GM20431 (cell line): ENCODE measurements around the gene C8A.

ENCODE experiments used
- in situ Hi-C: fragments of 300-500 bp; cut with MseI, MboI; formaldehyde crosslinking; loops from one replicate; pipeline ENCODE4 v1.15.0; 2020; ENCODE audit warnings: low sequenced_read_pairs; ENCODE audit not compliant: unreplicated experiment

C8A gene

GRCh38 chr1:56854521-56855099, at the start of gene C8A:
Gene C8A, plus strand, starts transcription at chr1:56854797. Its CDS starts 105 bp downstream, at chr1:56854902.
- in situ Hi-C loops, result no loop called here

DNA sequence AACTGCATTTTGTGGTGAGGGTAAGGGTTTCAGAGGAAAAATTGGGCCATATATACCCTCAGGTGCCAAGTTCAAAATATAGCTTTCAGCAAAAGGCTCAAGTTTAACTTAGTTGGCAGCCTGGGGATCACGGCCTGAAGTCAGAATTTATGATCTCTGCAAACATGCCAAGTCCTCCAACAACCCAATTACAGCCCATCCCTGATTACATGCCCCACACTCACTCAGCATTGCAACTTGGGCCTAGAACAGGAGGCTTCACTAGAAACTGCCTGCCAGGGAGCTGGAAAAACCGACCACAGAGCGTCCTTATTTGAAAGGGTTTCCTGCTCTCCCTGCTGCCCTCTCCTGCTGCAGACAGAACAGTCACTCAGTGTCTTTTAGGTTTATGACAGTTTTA, 47.8 kb upstream of the C8A start:
- in situ Hi-C loops, result no loop called here

DNA sequence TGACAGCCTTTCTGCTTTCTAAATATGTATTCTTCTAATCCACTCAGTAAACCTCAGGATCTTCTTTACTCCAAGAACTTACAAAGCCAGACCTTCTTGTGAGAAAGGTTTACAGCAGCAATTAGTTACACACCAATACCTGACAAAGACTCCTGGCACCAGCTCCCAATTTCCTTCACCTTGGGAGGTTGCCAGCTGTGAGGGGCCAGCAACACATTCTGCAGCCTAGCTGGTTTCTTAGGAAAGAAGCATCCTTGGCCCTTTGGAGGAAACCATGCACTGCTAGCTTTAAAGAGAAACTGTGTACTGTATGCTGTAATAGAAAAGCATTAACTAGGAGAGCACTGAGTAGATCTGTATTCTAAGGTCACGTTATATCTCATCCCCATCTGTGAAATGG, 46.2 kb upstream of the C8A start:
- in situ Hi-C loops, result no loop called here

DNA sequence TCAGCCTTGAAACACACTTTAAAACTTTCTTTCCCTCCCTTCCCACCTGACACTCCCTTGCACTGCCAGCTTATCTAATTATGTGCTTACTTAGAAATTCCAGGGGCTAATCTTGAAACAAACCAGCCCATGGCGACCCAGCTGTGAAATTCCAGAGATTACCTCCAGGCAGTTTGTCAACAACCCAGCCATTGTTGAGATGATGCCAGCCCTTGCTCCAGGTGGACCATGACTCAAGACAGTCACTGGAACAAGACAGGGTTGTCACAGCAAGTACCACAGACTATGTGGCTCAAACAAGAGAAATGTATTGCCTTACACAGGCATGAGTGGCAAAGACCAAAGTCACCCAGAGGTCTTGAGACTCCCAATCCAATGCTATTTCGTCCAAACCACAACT, 43.3 kb upstream of the C8A start:
- in situ Hi-C loops, result no loop called here

DNA sequence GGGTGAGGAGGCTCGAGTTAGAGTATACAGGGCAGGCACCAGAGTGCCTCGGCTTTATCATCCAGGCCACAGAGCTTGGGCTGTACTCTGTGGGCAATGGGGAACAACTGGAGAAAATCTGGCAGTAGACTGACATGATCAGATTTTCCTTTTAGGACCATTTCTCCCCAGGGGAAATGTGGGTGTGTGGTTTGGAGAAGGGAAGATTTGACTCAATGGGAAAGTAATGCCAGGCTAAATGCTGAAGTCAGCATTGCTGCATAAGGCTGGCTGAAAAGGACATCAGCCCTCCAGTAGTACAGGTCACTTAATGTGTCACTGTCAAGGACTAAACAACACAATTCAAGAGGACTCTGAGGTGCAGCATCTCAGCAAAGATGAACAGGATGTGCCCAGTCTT, 40.4 kb upstream of the C8A start:
- in situ Hi-C loops, result no loop called here

GRCh38 chr1:56816264-56816663, 38.3 kb upstream of the C8A start:
- in situ Hi-C loops, result no loop called here

DNA sequence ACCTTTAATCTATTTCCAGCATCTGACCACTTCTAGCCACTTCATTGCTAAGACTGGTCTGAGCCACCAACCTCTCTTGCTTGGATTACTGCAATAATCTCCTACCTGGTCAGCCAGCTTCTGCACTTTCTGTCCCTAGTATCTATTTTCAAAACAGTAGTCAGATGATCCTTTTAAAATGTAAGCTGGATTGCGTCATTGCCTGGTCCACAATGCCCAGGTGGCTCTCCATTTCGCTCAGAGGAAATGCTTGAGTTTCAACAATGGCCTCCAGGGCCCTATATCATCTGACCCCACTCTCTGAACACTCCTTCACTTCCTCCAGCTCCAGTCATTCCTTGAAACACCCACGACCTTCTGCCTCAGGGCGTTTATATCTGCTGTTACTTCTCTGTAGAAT, 37.7 kb upstream of the C8A start:
- in situ Hi-C loops, result no loop called here

DNA sequence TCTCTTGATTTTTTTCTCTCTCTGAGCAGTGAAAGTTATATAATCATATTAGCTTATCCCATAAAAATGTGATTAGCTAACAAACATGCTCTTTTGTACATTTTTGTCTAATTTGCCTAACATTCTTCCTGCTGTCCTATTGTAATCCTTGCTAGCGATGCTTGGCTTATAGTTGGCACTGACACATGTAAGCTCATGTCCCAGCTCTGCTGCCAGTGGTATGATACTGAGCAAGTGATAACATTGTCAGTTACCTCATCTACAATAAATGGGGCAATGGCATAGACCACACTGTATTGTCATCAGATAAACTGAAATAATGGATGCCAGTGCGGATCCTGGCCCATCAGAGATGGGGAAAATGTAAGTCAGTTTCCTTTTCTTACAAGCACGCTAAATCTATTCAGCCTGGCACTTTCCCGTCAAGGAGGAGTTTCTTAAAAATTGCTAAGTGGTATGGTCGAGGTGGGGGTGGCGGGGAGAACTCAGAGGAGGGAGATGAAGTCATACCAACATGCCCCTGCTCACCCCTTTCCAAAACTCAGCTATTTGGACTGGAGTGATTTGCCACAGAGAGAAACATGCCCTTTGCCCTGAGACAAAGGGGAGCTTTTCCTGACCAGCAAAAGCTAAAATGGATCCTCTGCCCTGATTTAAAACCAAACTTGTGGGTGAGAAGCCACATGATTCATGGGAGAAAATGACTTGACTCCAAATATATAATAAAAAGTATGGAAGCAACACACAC, 36.7 kb upstream of the C8A start:
- in situ Hi-C loops, result no loop called here

DNA sequence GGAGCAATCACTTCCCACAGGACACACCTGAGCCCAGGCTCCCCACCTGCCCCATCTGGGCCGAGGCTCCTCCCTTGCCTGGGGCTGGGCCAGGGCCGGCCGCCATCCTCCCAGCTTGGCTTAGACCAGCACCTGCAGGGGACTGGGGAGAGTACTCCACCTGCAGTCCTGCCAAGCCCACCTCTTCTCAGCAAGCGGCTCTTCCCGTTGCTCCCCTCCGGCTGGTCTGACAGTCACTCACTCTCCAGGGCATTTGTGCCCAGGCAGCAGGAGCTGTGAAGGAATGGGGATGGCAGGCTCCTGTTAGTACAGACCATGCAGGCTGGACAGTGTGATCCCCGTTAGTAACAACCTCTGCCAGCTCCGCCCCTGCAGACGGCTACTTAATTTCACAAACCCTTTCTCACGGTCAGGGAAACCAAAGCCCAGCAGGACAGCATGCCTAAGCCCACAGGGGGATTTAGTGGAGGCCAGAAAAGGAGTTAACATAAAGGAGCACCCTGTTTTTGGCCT, 35.2 kb upstream of the C8A start, which contains the start of gene FYB2:
Gene FYB2, minus strand, starts transcription at position 18 of the 513 bp plus-strand sequence. CDS start 114 bp downstream, outside the sequence.
- in situ Hi-C loops, result no loop called here

- in situ Hi-C loops, result no loop called here
Observed at GRCh38 chr1:56820755-56821461, 33.7 kb upstream of the C8A start.

DNA sequence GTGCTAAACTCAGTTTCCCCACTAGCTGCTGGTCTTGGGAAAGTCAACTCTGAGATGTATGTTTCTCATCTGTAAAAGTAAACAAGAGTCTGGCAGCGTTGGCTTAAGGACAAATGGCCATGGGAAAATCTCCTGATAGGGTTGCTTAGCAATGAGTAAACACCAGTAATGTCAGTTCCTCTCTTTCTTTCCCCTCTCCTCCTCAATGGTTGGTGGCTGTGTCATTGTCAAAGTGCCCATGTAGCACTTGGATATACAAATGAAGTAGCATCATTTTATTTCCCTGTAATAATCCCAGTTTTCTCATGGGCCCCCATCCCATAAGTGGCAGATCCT, 33.2 kb upstream of the C8A start:
- in situ Hi-C loops, result no loop called here

GRCh38 chr1:56824271-56824670, 30.3 kb upstream of the C8A start:
- in situ Hi-C loops, result no loop called here

DNA sequence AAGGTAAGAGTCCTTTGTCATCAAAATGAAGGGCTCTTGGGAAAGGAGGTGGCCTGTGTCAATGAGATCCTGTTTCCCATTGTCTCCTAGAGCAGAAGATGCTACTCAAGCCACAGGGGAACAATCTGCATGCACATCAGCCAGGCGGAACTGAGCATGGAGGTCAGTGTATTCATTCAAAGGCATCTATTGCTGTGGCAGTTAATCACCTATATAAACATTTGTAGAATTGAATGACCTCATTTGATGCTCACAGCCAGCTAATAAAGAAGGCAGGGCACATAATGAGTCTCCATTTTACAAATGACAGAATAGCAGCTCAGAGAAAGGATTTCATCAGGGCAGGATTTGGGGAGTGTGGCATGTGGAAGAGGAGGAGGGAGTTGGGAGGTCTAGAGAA, 29.7 kb upstream of the C8A start:
- in situ Hi-C loops, result loop anchor here (25.0 kb wide), 1 partner anchor 1212 kb away; no protein-coding TSS in a partner anchor

DNA sequence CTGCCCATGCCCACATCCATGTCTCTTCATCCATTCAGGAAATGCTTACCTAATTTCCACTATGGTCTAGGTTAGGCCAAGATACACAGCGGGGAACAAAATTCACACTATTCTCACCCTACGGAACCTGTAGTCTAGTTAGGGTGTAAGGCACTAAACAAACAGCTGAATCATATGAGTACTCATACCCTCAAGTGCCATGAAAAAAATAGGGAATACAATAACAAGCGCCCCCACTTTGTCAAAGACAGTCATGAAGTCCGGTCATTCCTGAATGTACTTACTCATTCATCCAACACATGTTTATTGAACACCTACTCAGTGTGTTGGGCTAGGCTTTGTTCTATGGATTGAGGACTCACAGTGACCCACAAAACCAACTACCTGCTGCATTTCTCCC, 29.2 kb upstream of the C8A start:
- in situ Hi-C loops, result loop anchor here (25.0 kb wide), 1 partner anchor 1212 kb away; no protein-coding TSS in a partner anchor

DNA sequence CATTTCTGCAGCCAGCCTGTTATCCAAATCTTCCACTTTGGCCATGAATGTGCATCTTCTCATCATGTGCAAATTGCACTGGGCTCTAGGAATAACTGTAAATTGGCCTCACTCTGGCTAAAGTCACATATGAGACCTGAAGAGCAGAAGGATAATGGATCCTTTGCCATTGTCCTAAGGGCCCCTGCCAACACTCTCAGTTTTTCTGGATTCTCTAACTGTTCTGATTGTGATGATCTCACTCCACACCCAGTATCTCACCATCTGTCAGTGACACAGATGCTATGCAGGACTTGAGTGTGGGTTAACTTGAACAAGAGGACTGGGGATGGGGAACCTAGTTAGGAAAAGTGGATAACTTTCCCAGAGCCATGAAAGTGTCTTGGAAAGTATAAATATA, 26.9 kb upstream of the C8A start:
- in situ Hi-C loops, result loop anchor here (25.0 kb wide), 1 partner anchor 1210 kb away; no protein-coding TSS in a partner anchor

DNA sequence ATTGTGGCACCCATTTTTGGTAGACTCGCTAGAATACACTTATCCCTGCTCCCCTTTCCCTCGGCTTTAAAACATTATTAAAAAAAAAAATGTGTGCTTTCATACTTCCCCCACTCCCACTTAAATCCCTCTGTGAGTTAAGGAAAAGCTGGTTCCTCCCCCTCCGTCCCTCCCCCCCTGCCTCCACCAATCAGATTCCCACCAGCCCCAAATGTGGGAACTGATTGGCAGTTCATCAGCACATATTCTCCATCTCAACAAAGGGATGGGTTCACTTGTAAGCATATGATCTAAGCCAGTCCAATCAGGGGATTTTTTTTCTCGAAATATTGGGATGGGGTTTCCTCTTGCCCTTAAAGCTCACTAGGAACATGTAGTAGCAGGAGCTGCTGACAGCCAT, 24.5 kb upstream of the C8A start:
- in situ Hi-C loops, result loop anchor here (25.0 kb wide), 1 partner anchor 1207 kb away; no protein-coding TSS in a partner anchor

GRCh38 chr1:56831871-56832693, 22.5 kb upstream of the C8A start:
- in situ Hi-C loops, result loop anchor here (25.0 kb wide), 1 partner anchor 1205 kb away; no protein-coding TSS in a partner anchor

DNA sequence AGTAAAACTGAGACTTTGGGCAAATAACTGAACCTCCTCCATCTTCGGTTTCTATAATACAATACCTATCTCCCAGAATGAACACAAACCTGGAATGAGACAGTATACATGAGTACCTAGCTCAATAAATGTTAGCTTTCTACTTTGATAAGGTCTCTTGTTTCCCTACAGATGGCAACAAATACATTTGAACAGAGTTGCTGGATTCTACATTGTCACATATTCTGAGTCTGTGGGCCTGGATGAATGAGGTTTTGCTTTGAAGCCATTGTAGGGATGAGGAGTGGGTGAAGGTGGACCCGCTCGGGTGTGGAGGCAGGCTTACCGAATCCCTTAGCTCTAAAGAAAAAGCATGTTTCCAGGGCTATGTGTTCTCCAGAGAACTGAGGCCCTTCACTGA, 21.5 kb upstream of the C8A start:
- in situ Hi-C loops, result loop anchor here (25.0 kb wide), 1 partner anchor 1204 kb away; no protein-coding TSS in a partner anchor

DNA sequence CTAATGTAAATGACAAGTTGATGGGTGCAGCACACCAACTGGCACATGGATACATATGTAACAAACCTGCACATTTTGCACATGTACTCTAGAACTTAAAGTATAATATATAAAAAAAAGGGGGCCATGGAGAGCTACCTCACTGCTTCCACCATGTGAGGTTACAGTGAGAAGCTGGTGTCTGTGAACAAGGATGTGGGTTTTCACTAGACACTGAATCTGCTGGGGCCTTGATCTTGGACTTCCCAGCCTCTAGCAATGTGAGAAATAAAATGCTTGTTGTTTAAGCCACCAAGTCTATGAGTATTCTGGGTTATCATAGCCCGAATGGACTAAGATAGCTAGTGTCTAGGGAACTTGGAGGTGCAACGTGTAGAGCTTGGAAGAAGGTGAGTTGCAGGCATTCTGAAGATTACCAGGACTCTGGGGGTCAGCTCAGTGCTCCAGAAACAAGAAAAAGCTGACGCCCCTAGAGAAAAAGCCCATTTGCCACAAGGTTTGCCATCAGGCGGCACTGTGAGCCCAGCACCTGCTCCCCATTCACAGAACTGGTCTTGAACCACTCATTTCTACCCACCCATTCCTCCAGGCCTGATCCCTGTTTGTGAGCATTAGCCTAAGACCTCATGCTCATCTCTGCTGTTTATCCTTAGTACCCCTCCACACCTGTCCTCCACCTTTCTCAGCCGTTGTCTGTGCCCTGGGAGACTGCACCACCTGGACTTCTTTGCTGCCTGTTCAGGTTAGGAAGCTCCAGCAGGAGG, 20.3 kb upstream of the C8A start:
- in situ Hi-C loops, result loop anchor here (25.0 kb wide), 1 partner anchor 1203 kb away; no protein-coding TSS in a partner anchor
